Fibroblast of mammary gland (primary cell): ENCODE results near the gene TMEM167B.

Experiments
- DNase-seq: peaks from one replicate; pipeline ENCODE4 v3.0.0-alpha.2; 2010; ENCODE audit warnings: low read depth
- H3K4me3 ChIP-seq: 2 replicates; pipeline ENCODE4 v1.5.1; 2011; ENCODE audit warnings: low read depth, mild to moderate bottlenecking, low read length, moderate library complexity; ENCODE audit not compliant: control insufficient read depth
- TF ChIP-seq, protein P1 (sequence below): conservative IDR thresholded peaks from 2 replicates; pipeline ENCODE4 v1.5.1; 2011; ENCODE audit warnings: low read depth, low read length, inconsistent platforms; ENCODE audit not compliant: control insufficient read depth, insufficient read depth

Gene TMEM167B

GRCh38 chr1:109091839-109092193 lies 1.3 kb downstream of the TMEM167B start:
- TF ChIP-seq, protein P1, sequence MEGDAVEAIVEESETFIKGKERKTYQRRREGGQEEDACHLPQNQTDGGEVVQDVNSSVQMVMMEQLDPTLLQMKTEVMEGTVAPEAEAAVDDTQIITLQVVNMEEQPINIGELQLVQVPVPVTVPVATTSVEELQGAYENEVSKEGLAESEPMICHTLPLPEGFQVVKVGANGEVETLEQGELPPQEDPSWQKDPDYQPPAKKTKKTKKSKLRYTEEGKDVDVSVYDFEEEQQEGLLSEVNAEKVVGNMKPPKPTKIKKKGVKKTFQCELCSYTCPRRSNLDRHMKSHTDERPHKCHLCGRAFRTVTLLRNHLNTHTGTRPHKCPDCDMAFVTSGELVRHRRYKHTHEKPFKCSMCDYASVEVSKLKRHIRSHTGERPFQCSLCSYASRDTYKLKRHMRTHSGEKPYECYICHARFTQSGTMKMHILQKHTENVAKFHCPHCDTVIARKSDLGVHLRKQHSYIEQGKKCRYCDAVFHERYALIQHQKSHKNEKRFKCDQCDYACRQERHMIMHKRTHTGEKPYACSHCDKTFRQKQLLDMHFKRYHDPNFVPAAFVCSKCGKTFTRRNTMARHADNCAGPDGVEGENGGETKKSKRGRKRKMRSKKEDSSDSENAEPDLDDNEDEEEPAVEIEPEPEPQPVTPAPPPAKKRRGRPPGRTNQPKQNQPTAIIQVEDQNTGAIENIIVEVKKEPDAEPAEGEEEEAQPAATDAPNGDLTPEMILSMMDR: no peak
- DNase-seq: peak; percentile 56
- H3K4me3 ChIP-seq: peak overlapping the region; percentile 90

- DNase-seq: peak; percentile 35
- no peak overlapping the region for H3K4me3 ChIP-seq
- TF ChIP-seq, protein P1: no peak
Observed at GRCh38 chr1:109094377-109094803, 3.8 kb downstream of the TMEM167B start.

DNA sequence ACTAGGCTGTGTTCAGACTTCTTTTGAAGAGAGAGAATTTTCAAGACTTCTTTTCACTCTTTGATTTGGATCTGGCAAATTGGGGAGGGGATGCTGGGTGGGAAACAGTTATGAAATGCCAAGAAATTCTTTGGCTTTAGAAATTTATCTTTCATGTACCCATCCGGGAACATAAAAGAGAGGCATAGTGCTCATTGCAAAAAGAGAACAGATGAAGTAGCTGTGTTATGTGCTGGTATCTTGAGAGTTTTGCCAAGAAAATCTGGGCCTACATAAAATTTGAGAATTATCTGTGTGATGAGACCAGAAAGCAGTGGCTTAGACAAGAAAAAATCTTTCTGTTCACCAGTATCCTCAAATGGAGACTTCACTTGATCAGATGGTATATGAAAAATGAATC lies 4.3 kb downstream of the TMEM167B start:
- no peak for DNase-seq
- H3K4me3 ChIP-seq: no peak overlapping the region
- TF ChIP-seq, protein P1: no peak

DNA sequence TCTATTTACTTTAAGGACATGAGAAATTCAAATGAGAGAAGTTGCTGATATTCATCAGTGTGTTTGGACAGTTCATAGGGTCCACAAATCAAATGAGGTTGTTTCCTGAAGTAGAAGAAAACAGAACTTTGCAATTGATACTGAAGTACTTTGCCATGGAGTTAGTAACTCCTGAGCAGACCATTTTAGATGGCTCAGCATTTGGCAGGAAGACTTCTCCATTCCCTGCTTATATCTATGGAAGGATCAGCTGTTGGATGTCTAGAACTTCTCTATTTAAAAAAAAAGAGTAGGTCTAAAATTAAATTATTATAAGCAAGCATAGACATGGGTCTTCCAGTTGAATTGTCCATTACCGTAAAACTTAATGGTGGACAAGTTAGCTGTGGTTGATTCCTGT lies 5.1 kb downstream of the TMEM167B start:
- no peak overlapping the region for H3K4me3 ChIP-seq
- no peak for DNase-seq
- TF ChIP-seq, protein P1: no peak

- no peak for DNase-seq
Observed at GRCh38 chr1:109096120-109096519, 5.6 kb downstream of the TMEM167B start.

GRCh38 chr1:109099938-109100773 lies 9.6 kb downstream of the TMEM167B start:
- peak; percentile 97 for DNase-seq
- TF ChIP-seq, protein P1: peak; percentile 82
- peak overlapping the region; percentile 92 for H3K4me3 ChIP-seq

More at GRCh38 chr1:109096120-109096519, 5.6 kb downstream of the TMEM167B start:
- no peak overlapping the region for H3K4me3 ChIP-seq
- TF ChIP-seq, protein P1: no peak
